Stimulated activated CD8-positive, alpha-beta memory T cell treated with anti-CD3 and anti-CD28 coated beads, Interleukin-2, amount 100 ng/mL, for 1 hour (primary cell): Measurements from ENCODE around the gene CCDC124.
"Not testable (repeated sequence)": the region's sequence is repeated elsewhere in the genome, so short reads cannot be mapped to it uniquely, and the experiment has no call there.

ENCODE experiments used
- DNase-seq, 2 donors: peaks; one replicate each; pipeline ENCODE4 v3.0.0-alpha.2; 2020; ENCODE audit warnings: low read depth in 2 of 2

Gene CCDC124

GRCh38 chr19:17932485-17933338 lies at the start of gene CCDC124:
Gene CCDC124 (plus strand): TSS chr19:17933015. CDS start chr19:17936421, 3,406 bp downstream.
- DNase-seq = peak; percentile 80 to 85

- DNase-seq = no peak
Measured at GRCh38 chr19:17883627-17884410, 49.0 kb upstream of the CCDC124 start.

- DNase-seq = no peak
Measured at GRCh38 chr19:17886515-17886914, 46.3 kb upstream of the CCDC124 start.

GRCh38 chr19:17887221-17887620 lies 45.6 kb upstream of the CCDC124 start:
- DNase-seq = not testable (repeated sequence)

GRCh38 chr19:17888260-17888659 lies 44.6 kb upstream of the CCDC124 start:
- no peak for DNase-seq

GRCh38 chr19:17889609-17890214 lies 43.1 kb upstream of the CCDC124 start:
- DNase-seq = no peak

GRCh38 chr19:17893766-17894165 lies 39.0 kb upstream of the CCDC124 start:
- no peak for DNase-seq

- no peak for DNase-seq
Measured at GRCh38 chr19:17902701-17903100, 30.1 kb upstream of the CCDC124 start.

GRCh38 chr19:17908244-17908643 lies 24.6 kb upstream of the CCDC124 start:
- no peak for DNase-seq

GRCh38 chr19:17909003-17909732 lies 23.6 kb upstream of the CCDC124 start:
- DNase-seq = no peak

- DNase-seq = no peak
Measured at GRCh38 chr19:17910791-17911360, 21.9 kb upstream of the CCDC124 start.

GRCh38 chr19:17915940-17916593 lies 16.7 kb upstream of the CCDC124 start:
- DNase-seq = no peak

- DNase-seq = not testable (repeated sequence)
Measured at GRCh38 chr19:17918151-17918550, 14.7 kb upstream of the CCDC124 start.

- DNase-seq = not testable (repeated sequence)
Measured at GRCh38 chr19:17919122-17919521, 13.7 kb upstream of the CCDC124 start.

- no peak for DNase-seq
Measured at GRCh38 chr19:17920527-17920926, 12.3 kb upstream of the CCDC124 start.

GRCh38 chr19:17922138-17922537 lies 10.7 kb upstream of the CCDC124 start:
- DNase-seq = no peak

GRCh38 chr19:17926044-17926443 lies 6.8 kb upstream of the CCDC124 start:
- no peak for DNase-seq

GRCh38 chr19:17929056-17929455 lies 3.8 kb upstream of the CCDC124 start:
- DNase-seq = no peak

GRCh38 chr19:17931532-17932191 lies 1.2 kb upstream of the CCDC124 start:
- no peak for DNase-seq

GRCh38 chr19:17933414-17934129 lies 757 bp downstream of the CCDC124 start:
- DNase-seq = no peak
